ENCODE results near the gene ZNF436.
"Not testable (repeated sequence)": the region's sequence is repeated elsewhere in the genome, so short reads cannot be mapped to it uniquely, and the experiment has no call there.

The ZNF436 gene

GRCh38 chr1:23362218-23362713, 7.4 kb downstream of the ZNF436 start:
- no peak for DNase-seq

- no peak for DNase-seq
These were observed 11.2 kb downstream of the ZNF436 start for GRCh38 chr1:23358310-23358875.

- no peak for DNase-seq
These were observed 12.3 kb downstream of the ZNF436 start for GRCh38 chr1:23357138-23357908.

- DNase-seq: no peak
These were observed 13.0 kb downstream of the ZNF436 start for GRCh38 chr1:23356471-23357137.

GRCh38 chr1:23354245-23354644, 15.4 kb downstream of the ZNF436 start:
- DNase-seq: no peak

- DNase-seq: no peak
These were observed 17.4 kb downstream of the ZNF436 start for GRCh38 chr1:23352096-23352695.

- no peak for DNase-seq
These were observed 23.7 kb downstream of the ZNF436 start for GRCh38 chr1:23345920-23346319.

- no peak for DNase-seq
These were observed 24.6 kb downstream of the ZNF436 start for GRCh38 chr1:23344987-23345472.

- peak; percentile 99 for DNase-seq
These were observed 25.3 kb downstream of the ZNF436 start, which contains the start of gene HNRNPR for GRCh38 chr1:23344111-23344986. HNRNPR (minus strand) TSS chr1:23344284; CDS start chr1:23341008, 3,276 bp downstream.

GRCh38 chr1:23343221-23344110, 26.2 kb downstream of the ZNF436 start:
- DNase-seq: peak; percentile 66

- no peak for DNase-seq
These were observed 27.5 kb downstream of the ZNF436 start for GRCh38 chr1:23341931-23342692.

- DNase-seq: no peak
These were observed 30.0 kb downstream of the ZNF436 start for GRCh38 chr1:23339632-23340031.

- no peak for DNase-seq
These were observed 31.8 kb downstream of the ZNF436 start for GRCh38 chr1:23337869-23338268.

- DNase-seq: no peak
These were observed 37.9 kb downstream of the ZNF436 start for GRCh38 chr1:23331713-23332112.

GRCh38 chr1:23330846-23331245, 38.8 kb downstream of the ZNF436 start:
- no peak for DNase-seq

GRCh38 chr1:23325393-23325792, 44.2 kb downstream of the ZNF436 start:
- DNase-seq: no peak

GRCh38 chr1:23322770-23323169, 46.9 kb downstream of the ZNF436 start:
- DNase-seq: no peak

- not testable (repeated sequence) for DNase-seq
These were observed 59.4 kb downstream of the ZNF436 start for GRCh38 chr1:23310280-23310679.

Data from stimulated activated CD4-positive, alpha-beta T cell treated with anti-CD3 and anti-CD28 coated beads, Interleukin-1b, Interleukin-23, amount 100 ng/mL, for 48 hours (primary cell).